HG02571 (cell line): Measurements from ENCODE around the gene WDR1.

Experiments
- ATAC-seq: cut with Tn5 transposase; IDR thresholded peaks from one replicate; pipeline ENCODE4 v1.9.1; 2021; ENCODE audit warnings: mild to moderate bottlenecking, moderate library complexity; ENCODE audit not compliant: unreplicated experiment

Gene WDR1

DNA sequence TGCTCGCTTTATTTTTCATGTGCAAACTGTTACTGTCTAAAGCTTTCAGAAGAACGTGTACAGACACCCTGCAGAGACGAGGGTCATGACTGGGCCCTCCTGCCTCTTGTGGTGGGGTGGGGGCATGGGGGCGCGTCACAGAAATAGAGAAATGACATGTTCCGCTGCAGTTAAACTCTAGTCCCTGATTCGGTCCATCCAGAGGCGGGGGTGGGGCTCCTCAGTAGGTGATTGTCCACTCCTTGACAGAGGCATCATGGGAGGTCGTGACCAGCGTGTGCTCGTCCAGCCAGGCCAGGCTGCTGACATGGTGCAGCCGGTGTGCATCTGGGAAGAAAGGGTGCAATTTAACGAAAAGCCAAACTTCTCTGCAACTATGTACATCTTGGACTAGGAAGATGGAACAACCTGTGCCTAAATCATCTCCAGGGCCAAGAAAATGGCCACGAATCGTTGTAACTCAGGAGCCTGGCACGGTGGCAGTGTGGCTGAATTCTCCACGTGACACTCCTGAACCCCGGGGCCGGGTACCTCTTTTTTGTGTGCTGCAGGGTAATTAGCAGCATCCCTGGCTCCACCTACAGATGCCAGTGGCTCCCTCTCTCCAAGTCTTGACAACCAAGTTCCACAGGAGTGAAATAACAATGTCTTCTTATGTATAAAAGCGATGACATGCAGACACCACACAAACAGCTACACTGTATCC is 41.3 kb downstream of the WDR1 start:
- ATAC-seq: no peak

DNA sequence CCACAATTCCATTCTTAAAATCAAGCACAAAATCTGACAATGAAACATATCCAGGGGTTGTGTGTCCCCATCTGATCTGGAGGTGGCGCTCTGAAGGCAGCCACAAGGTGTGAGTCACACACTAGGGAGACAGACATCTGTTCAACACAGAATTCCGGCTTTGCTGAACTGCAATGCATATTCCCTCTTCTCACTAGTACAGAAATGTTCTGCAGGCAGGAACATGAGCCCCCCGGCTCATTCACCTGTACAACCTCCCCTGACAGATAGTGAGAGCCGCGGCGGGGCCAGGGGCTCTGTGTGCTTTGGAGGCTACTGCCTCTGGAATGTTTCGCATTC is 41.9 kb downstream of the WDR1 start:
- ATAC-seq: no peak

- ATAC-seq: no peak
These were observed 42.4 kb downstream of the WDR1 start for GRCh38 chr4:10074076-10074766.

DNA sequence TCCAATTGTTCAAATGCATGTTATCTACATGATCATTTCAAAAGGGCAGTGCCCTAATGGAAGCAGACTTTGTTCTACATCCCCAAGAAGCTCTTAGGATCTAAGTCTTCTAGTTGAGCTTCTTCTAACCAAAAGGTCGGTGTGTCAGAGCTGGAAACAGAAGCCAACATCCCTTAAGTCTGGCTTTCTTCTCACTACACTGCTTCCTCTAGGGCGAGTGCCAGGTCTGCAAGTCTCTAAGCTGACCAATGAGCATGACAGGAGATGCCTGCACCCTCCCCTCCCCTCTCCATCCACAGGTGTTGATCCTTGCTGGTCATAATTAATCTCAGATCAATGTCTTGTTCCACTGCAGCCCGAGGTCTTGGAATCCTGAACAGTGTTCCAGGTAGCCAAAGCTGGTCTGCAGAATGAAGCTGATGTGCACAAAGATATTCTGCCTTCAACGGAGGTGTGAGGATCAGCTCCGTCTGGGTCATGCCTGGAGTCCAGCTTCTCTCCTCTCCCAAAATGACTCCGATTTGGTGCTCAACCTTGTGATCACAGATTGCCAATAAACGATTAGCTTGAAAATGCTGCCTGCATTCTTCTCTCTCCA is 44.1 kb downstream of the WDR1 start:
- no peak for ATAC-seq

- no peak for ATAC-seq
These were observed 47.4 kb downstream of the WDR1 start for GRCh38 chr4:10069075-10069642.

- no peak for ATAC-seq
These were observed 49.6 kb downstream of the WDR1 start for GRCh38 chr4:10066670-10067651.

- ATAC-seq: no peak
These were observed 50.4 kb downstream of the WDR1 start for GRCh38 chr4:10066206-10066605.

DNA sequence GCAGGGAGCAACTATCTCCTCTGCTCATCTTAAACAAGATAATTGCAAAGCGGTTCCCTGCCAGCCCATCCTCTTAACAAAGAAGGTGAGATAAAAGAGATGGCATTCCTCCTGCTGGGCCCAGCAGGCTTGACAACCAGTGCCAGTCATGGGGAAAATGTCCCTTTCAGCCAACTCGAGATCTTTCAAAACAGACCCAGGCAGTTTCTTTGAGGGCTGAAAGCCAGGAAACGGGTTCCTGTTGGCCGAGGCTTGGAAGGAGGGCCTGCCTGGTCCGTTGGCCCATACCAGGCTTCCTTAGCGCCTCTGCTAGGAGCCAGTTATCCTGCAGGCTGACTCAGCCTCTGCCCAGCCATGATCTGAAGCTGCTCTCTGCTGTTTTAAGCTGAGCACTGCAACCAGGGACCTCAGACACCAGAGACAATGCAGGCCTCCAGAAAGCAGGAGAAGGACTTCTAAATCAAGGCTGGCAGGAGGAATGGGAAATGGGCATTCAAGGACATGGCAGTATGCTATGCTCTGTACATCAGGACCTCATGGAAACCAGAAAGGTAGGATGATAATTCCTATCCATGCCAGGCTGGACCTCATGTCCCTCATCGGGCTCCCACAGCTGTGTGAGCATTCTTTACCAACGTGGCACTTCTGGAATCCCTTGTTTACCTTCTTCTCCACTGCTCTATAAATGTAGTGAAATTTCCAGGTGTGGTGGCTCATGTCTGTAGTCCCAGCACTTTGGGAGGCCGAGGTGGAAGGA is 52.9 kb downstream of the WDR1 start:
- no peak for ATAC-seq

DNA sequence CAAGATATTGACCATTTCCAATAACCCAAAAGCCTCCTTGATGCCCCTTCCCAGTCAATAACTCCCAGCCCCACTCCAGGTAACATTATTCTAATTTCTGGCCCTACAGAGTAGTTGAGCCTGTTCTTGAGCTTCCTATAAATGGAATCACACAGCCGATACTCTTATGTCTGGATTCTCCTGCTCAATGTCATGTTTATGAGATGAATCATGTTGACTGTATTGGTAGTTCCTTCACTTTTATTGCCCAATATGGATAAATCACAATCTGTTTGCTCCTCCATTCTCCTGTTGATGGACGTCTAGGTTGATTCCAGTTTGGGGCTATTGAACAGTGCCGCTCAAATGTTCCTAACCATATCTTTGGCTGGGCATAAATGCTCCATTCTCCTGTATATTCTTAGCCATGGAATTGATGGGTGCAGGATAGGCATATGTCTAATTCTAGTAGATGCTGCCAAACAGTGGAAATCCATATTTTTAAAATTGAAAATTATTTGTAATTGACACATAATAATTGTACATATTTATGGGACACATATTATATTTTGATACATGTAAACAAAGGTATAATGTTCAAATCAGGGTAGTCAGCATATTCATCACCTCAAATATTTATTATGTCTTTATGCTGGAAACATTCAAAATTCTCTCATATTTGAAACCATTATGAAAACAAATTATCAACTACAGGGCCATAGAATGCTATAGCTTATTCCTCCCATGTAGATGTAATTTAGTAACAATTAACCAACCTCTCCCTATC is 54.8 kb downstream of the WDR1 start:
- ATAC-seq: no peak

DNA sequence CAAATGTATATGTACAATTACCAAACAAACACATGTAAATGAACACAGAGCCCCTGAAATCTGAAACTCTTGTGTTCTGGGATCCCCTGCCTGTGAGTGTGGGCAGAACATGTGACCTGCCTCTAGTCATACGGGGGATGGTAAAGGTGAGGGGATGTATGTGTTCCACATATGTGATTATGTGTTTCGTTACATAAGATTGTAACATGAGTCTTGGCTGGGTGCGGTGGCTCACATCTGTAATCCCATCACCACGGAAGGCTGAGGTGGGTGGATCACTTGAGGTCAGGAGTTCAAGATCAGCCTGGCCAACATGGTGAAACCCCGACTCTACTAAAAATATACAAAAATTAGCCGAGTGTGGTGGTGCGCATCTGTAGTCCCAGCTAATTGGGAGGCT is 58.2 kb downstream of the WDR1 start:
- ATAC-seq: no peak

DNA sequence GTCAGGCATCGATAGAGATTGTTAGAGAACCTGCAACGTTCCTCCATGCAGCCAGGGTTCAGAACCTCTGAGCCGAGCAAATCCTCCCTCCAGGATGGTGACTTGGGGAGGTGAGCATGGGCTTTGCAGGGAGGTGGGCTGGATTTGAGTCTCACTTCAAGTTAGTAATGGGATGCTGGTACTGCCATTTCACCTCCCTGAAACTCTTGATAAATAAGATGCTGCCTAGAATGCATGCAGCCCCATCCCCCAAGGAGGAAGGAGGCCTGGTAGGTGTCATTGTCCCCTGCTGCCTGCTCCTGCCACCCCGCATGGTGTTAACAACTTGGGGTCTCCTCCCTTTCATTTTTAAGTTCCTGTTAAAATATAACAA is 59.6 kb downstream of the WDR1 start:
- no peak for ATAC-seq

DNA sequence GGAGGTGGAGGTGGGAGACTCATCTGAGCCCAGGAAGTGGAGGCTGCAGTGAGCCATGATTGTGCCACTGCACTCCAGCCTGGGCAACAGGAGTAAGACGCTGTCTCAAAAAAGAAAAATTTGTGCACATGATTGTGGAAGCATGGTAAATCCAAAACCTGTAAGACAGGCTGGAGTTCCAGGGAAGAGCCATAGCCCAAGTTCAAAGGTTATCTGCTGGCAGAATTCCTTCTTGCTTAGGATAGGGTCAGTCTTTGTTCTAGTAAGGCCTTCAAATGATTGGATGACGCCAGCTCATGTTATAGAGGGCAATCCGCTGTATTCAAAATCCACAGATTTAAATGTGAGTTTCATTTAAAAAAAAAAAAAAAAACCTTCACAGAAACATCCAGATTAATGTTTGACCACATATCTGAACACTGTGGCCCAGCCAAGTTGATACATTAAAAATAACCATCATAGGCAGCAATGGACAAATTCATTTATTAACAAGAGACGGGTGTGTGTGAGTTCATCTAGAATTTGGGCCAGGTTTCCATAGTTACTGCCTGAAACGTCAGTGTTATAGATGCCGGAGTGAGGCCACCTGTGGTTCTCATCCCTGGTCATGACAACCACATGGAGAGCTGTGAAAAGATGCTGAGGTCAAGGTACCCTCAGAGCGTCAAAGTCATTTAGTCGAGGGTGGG is 60.1 kb downstream of the WDR1 start:
- ATAC-seq: no peak

GRCh38 chr4:10055871-10056270 is 60.7 kb downstream of the WDR1 start:
- no peak for ATAC-seq

DNA sequence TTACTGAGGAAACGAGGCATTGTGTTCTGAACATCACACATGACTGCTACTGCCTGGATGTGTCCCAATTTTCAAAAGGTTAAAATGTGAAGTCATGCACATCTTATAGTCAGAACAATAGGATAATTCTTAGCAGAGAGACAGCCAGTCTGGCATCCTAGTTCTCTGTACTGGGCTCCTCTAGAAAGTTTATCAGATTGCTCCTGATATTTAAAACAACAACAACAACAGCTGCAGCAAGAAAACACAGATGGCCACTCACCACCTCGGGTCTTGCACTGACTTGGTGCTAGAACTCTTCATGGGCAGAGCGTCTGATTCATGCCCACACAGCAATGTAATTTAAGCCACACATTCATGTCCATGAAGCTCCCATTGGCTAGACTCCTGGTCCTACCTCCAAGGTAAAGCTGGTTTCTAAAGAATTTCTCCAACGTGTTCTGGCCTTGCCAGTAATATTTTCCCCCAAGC is 62.0 kb downstream of the WDR1 start:
- ATAC-seq: no peak

DNA sequence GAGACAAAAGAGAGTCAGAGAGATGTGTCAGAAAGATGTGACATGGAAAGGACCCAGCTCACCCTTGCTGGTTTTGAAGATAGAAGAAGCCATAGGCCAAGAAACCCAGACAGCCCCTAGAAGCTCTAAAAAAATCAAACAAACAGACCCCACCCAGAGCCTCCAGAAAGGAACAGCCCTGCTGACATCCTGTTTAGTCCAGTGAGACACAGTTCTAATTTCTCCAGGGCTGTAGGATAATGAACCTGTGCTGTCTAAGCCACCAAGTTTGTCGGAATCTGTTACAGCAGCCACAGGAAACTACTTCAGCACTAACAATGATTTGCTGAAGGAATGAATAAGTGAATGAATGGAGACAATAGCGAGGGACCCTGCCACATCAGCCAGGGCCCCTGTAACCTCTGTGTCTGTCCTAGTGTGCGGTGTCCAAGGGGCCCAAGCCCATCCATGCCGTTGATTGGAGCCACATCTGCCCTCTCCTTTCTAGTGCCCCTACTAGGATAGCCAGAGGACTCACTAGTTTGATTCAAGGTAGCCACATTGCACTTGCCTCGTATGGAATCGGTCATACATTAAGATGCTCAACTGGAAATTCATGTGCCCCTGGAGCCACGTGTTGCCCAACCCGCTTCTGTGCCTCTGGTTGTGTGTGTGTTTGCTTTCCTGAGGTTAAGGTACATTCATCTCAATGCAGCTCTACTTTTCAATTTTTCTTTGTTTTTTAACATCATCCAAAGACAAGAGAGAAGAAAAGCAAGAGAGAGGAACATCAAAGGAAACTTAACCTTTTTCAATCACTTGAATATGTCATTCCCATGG is 62.8 kb downstream of the WDR1 start:
- ATAC-seq: no peak

DNA sequence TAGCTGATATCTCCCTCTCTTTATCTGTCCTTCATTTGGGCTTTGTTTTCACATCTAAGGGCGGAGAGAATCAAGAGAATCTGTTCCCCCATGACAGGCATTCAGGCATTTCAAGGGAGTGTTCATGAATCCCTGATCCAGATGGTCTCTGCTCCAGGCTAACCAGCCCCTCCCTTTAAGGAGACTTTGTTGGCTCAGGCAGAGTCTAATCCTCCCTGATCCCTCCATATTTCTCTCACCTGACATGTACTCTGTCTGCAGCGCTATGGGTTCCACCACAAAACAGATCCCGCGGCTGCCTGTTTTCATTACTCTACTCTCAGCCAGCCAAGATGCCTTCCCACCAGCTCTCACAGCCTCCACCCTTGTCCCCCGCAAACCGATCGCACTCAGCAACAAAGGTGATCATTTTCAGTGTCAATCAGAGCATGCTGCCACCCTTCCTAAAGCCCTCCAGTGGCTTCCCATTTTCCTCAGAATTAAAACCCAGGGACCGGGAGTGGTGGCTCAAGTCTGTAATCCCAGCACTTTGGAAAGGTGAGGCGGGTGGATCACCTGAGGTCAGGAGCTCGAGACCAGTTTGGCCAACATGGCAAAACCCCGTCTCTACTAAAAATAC is 65.0 kb downstream of the WDR1 start:
- no peak for ATAC-seq

- ATAC-seq: no peak
These were observed 65.9 kb downstream of the WDR1 start for GRCh38 chr4:10050721-10051120.

DNA sequence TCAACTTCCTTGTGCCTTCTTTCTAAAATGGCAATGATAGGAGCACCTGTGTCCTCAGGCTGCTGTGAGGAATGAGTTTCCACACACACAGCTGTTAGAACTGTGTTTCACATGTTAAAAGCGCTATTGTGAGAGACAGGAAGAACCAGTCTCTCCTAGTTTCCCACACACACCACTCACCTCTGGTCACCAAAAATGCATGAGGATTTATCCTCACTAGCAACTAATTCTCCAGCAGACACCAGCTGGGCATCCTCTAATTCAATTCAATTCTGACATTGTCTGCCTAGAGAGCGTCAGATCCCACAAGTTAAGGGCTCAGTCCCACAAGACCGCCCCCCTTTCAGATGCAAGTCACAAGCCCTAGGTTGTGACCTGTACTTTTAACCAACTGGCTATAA is 66.3 kb downstream of the WDR1 start:
- no peak for ATAC-seq
